ENCODE measurements around the gene KCNK15. TPM values are rescaled to one million over a fixed set of nuclear protein-coding genes. Genes with fewer than 3 reads are reported as not detected.

Gene KCNK15
- total RNA-seq, 6 experiments from 2014 or later, result 0.07 to 0.43 (median 0.19) TPM; not detected in 2

DNA sequence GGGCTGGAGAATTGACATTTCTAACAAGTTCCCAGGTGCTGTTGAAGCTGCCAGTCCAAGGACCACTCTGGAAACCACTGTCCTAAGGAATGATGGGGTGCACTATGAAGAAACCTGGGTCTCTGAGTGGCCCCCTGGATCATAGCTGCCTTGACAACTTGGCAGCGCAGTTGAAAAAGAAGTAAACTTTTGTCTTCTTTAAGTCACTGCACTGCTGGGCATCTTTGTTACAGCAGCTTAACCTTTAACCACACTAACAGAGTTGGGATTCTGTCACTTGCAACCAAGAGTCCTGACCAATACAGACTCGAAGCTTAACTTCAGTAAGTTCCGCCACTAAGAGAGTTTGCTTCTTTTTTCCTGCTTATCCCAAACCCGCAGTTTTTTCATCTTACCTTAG, 8.5 kb upstream of the KCNK15 start:
- 89% methylated on average over 4 of the region's 4 CpGs for WGBS (ENCODE audit: insufficient coverage, low coverage, low lambda C conversion rate, missing lambda C conversion rate)
- H3K9me3 ChIP-seq, result no peaks in the 10 kb centered on the region
- no peak overlapping the region for H3K4me3 ChIP-seq
- H3K27me3 ChIP-seq, result no peaks in the 10 kb centered on the region
- intact Hi-C loops (cut with DNase I), result no loop called here
- ATAC-seq (no peak), DNase-seq (no peak)
- no peaks in the 10 kb centered on the region for H3K36me3 ChIP-seq
- TF ChIP-seq, protein P1, sequence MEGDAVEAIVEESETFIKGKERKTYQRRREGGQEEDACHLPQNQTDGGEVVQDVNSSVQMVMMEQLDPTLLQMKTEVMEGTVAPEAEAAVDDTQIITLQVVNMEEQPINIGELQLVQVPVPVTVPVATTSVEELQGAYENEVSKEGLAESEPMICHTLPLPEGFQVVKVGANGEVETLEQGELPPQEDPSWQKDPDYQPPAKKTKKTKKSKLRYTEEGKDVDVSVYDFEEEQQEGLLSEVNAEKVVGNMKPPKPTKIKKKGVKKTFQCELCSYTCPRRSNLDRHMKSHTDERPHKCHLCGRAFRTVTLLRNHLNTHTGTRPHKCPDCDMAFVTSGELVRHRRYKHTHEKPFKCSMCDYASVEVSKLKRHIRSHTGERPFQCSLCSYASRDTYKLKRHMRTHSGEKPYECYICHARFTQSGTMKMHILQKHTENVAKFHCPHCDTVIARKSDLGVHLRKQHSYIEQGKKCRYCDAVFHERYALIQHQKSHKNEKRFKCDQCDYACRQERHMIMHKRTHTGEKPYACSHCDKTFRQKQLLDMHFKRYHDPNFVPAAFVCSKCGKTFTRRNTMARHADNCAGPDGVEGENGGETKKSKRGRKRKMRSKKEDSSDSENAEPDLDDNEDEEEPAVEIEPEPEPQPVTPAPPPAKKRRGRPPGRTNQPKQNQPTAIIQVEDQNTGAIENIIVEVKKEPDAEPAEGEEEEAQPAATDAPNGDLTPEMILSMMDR (IDR thresholded peaks at IDR 0.05), result no peak
- no peak for TF ChIP-seq POLR2A (IDR thresholded peaks at IDR 0.05)
- H3K27ac ChIP-seq, result no peak overlapping the region
- peaks cover 0 to 4% (median 0%) of the 10 kb centered on the region in 4 donors for H3K4me1 ChIP-seq

DNA sequence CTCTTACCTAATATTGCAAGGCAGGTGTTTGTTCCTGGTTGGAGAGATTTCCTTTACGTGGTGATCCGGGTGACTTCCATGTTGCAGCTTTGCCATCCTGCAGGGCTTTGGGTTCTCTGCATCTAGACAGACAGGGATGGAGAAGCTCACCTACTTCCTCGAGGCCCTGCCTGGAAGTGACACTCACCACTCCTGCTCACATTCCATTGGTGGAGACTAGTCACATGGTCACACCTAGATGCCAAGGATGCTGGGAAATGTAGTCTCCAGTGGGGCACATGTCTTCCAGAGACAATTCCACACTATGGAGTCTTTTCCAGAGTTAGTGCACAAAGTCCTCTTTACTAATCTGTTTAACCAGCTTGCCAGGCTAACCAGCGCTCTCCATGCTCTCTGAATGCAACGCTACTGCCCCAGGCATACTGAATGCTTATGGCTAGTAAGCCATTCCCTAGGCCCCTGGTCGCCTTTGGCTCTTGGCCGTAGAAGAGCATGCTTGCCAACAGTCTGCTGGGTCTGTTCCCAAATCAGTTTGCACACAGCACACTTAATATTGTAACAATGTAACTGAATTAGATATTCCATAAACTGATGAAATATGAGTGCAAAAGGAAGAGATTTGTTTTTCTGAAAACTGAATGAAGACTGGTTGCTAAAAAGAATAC, 6.7 kb upstream of the KCNK15 start:
- H3K27ac ChIP-seq, result no peak overlapping the region
- no peaks in the 10 kb centered on the region for H3K36me3 ChIP-seq
- H3K4me3 ChIP-seq, result no peak overlapping the region
- peak in 1 of 3 donors; percentile 61 for DNase-seq
- peaks cover 0 to 4% (median 0%) of the 10 kb centered on the region in 4 donors for H3K4me1 ChIP-seq
- intact Hi-C loops (cut with DNase I), result no loop called here
- H3K9me3 ChIP-seq, result no peaks in the 10 kb centered on the region
- peak; percentile 25 to 60 (median 49) for ATAC-seq
- 63% methylated on average over 4 of the region's 7 CpGs for WGBS (ENCODE audit: insufficient coverage, low coverage, low lambda C conversion rate, missing lambda C conversion rate)
- TF ChIP-seq, protein P1 (IDR thresholded peaks at IDR 0.05), result no peak
- TF ChIP-seq POLR2A (IDR thresholded peaks at IDR 0.05), result no peak
- no peaks in the 10 kb centered on the region for H3K27me3 ChIP-seq

DNA sequence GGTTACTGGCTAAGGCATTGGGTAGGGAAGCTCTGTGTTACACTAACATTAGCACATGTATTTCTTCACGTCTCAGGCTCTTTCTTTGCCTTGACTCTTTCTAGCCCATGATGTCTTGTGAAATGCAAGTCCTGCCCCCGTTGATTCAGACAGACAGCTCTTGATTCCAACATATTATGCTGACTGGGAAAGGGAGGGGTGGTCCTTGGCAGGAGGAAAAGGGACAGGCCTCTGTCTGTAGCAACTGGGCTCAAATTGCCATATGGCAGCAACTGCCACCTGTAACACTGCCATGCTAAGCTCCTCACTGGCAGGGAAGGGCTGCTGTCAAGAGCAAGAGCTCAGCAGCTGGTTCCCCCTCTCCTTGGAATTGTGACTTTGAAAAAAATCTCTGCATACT, 5.7 kb upstream of the KCNK15 start:
- no peaks in the 10 kb centered on the region for H3K36me3 ChIP-seq
- WGBS (ENCODE audit: insufficient coverage, low coverage, low lambda C conversion rate, missing lambda C conversion rate), result 42% methylated on average over 2 of the region's 2 CpGs
- no peak for ATAC-seq
- H3K27ac ChIP-seq, result no peak overlapping the region
- TF ChIP-seq, protein P1 (IDR thresholded peaks at IDR 0.05), result no peak
- no peak for TF ChIP-seq POLR2A (IDR thresholded peaks at IDR 0.05)
- no peaks in the 10 kb centered on the region for H3K27me3 ChIP-seq
- no peak overlapping the region for H3K4me3 ChIP-seq
- peaks cover 0 to 4% (median 0%) of the 10 kb centered on the region in 4 donors for H3K4me1 ChIP-seq
- DNase-seq, result no peak
- intact Hi-C loops (cut with DNase I), result no loop called here
- H3K9me3 ChIP-seq, result no peaks in the 10 kb centered on the region

DNA sequence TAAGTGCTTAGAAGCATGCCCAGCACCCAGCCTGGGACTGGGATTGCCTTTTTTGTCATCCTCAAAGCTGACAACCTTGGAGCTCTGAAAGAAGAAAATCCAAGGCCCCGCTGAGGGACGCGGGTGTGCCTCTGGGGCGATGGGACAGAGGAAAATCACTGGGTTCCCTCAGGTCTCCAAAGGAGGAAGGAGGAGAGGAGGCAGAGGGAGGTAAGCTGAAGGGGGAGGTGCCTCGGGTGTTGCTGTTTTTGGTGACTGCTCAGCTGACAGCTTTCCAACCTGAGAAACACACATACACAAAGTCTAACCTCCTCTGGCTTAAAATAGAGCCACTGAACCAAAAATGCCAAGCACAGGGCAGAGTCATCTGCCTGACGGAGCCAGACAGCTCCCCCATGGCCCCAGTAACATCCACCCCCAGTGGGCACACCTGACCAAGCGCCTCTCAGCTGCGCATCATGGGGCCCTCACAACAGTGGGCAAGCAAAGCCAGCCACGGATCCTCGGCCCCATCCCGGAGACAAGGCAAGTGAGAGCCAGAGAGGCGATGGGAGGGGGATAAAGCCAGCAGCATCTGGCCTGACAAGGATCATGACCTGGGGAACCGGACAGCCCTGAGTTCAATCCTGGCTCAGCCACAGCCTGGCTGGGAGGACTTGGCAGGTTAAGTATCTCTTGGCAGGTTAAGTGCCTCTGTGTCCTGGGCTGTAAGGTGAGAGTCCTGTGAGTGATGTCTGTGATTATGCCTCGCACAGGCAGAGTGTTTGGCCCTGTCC, 3.2 kb upstream of the KCNK15 start:
- Histone ChIP-seq H3K4me3 (no peak overlapping the region), H3K4me1 (peaks cover 0 to 19% (median 4%) of the 10 kb centered on the region in 4 donors), H3K36me3 (no peaks in the 10 kb centered on the region), H3K27me3 (no peaks in the 10 kb centered on the region), H3K27ac (no peak overlapping the region), H3K9me3 (no peaks in the 10 kb centered on the region)
- whole genome bisulfite sequencing (ENCODE audit: insufficient coverage, low coverage, low lambda C conversion rate, missing lambda C conversion rate), result 17% methylated on average over 3 of the region's 14 CpGs
- ATAC-seq, result peak in 1 of 4 donors; percentile 51
- intact Hi-C loops (cut with DNase I), result no loop called here
- TF ChIP-seq, protein P1 (IDR thresholded peaks at IDR 0.05), result no peak
- no peak for TF ChIP-seq POLR2A (IDR thresholded peaks at IDR 0.05)
- DNase-seq, result no peak
